Measurements from ENCODE around the gene IL13. TPM values are rescaled to one million over a fixed set of nuclear protein-coding genes. Genes with fewer than 3 reads are reported as not detected.

The IL13 gene
- total RNA-seq, 4 donors from 2014 or later, result not detected

- no peak for DNase-seq (ENCODE audit: extremely low spot score)
Measured at GRCh38 chr5:132669455-132669820, 11.5 kb downstream of the IL13 start.

GRCh38 chr5:132669966-132670882 is 12.3 kb downstream of the IL13 start:
- WGBS, result 88% methylated on average over 16 of the region's 16 CpGs
- DNase-seq (ENCODE audit: extremely low spot score), result no peak
- Histone ChIP-seq H3K36me3 (no peaks in the 10 kb centered on the region), H3K4me1 (peaks cover 0 to 13% (median 9%) of the 10 kb centered on the region in 4 donors), H3K9me3 (no peaks in the 10 kb centered on the region), H3K27me3 (no peaks in the 10 kb centered on the region), H3K4me3 (no peak overlapping the region), H3K27ac (replicated peaks in 1 of 4) (no peak overlapping the region)
- TF ChIP-seq POLR2A (IDR thresholded peaks at IDR 0.05; ENCODE audit: low read depth) (no peak), POLR2AphosphoS5 (IDR thresholded peaks at IDR 0.05) (no peak), EP300 (IDR thresholded peaks at IDR 0.05) (no peak), CTCF (IDR thresholded peaks at IDR 0.05) (no peak)
- intact Hi-C loops (cut with DNase I), result no loop called here

More at GRCh38 chr5:132669455-132669820, 11.5 kb downstream of the IL13 start:
- no peak for TF ChIP-seq POLR2AphosphoS5 (IDR thresholded peaks at IDR 0.05)
- TF ChIP-seq POLR2A (IDR thresholded peaks at IDR 0.05; ENCODE audit: low read depth), result no peak
- TF ChIP-seq EP300 (IDR thresholded peaks at IDR 0.05), result no peak
- TF ChIP-seq CTCF (IDR thresholded peaks at IDR 0.05), result no peak
- H3K27ac ChIP-seq (replicated peaks in 1 of 4), result no peak overlapping the region
- no peaks in the 10 kb centered on the region for H3K9me3 ChIP-seq
- H3K27me3 ChIP-seq, result no peaks in the 10 kb centered on the region
- intact Hi-C loops (cut with DNase I), result no loop called here
- H3K4me3 ChIP-seq, result no peak overlapping the region
- H3K4me1 ChIP-seq, result peaks cover 0 to 5% (median 4%) of the 10 kb centered on the region in 4 donors
- WGBS, result 88% methylated on average over 7 of the region's 7 CpGs
- no peaks in the 10 kb centered on the region for H3K36me3 ChIP-seq

GRCh38 chr5:132671000-132671399 is 13.0 kb downstream of the IL13 start:
- Histone ChIP-seq H3K36me3 (no peaks in the 10 kb centered on the region), H3K9me3 (no peaks in the 10 kb centered on the region), H3K4me1 (peaks cover 0 to 14% (median 9%) of the 10 kb centered on the region in 4 donors), H3K4me3 (no peak overlapping the region), H3K27ac (replicated peaks in 1 of 4) (no peak overlapping the region), H3K27me3 (no peaks in the 10 kb centered on the region)
- 95% methylated on average over 3 of the region's 3 CpGs for WGBS
- no peak for DNase-seq (ENCODE audit: extremely low spot score)
- no peak for TF ChIP-seq POLR2AphosphoS5 (IDR thresholded peaks at IDR 0.05)
- TF ChIP-seq POLR2A (IDR thresholded peaks at IDR 0.05; ENCODE audit: low read depth), result no peak
- no peak for TF ChIP-seq EP300 (IDR thresholded peaks at IDR 0.05)
- no peak for TF ChIP-seq CTCF (IDR thresholded peaks at IDR 0.05)
- intact Hi-C loops (cut with DNase I), result no loop called here

- no peaks in the 10 kb centered on the region for H3K36me3 ChIP-seq
- no peak overlapping the region for H3K27ac ChIP-seq (replicated peaks in 1 of 4)
- 90% methylated on average over 1 of the region's 1 CpG for WGBS
- H3K4me3 ChIP-seq, result no peak overlapping the region
- H3K9me3 ChIP-seq, result no peaks in the 10 kb centered on the region
- intact Hi-C loops (cut with DNase I), result no loop called here
- H3K4me1 ChIP-seq, result peaks cover 0 to 24% (median 17%) of the 10 kb centered on the region in 4 donors
- no peak for DNase-seq (ENCODE audit: extremely low spot score)
- TF ChIP-seq POLR2A (IDR thresholded peaks at IDR 0.05; ENCODE audit: low read depth), result no peak
- H3K27me3 ChIP-seq, result no peaks in the 10 kb centered on the region
Measured at GRCh38 chr5:132673488-132673887, 15.5 kb downstream of the IL13 start.

GRCh38 chr5:132673939-132674630 is 16.1 kb downstream of the IL13 start, which contains the start of gene IL4:
Gene IL4, plus strand, starts transcription at chr5:132673989. Its CDS starts 62 bp downstream, at chr5:132674051.
- intact Hi-C loops (cut with DNase I), result no loop called here

More at GRCh38 chr5:132673939-132674630, 16.1 kb downstream of the IL13 start, which contains the start of gene IL4:
- no peaks in the 10 kb centered on the region for H3K9me3 ChIP-seq
- 80% methylated on average over 14 of the region's 14 CpGs for WGBS
- H3K4me1 ChIP-seq, result peaks cover 0 to 24% (median 17%) of the 10 kb centered on the region in 4 donors
- H3K27ac ChIP-seq (replicated peaks in 1 of 4), result peak within 1 kb of the TSS; percentile 49 to 70 (median 60)
- TF ChIP-seq EP300 (IDR thresholded peaks at IDR 0.05) (no peak), POLR2AphosphoS5 (IDR thresholded peaks at IDR 0.05) (no peak), POLR2A (IDR thresholded peaks at IDR 0.05; ENCODE audit: low read depth) (no peak), CTCF (IDR thresholded peaks at IDR 0.05) (no peak)
- no peaks in the 10 kb centered on the region for H3K36me3 ChIP-seq
- peak; percentile 80 for DNase-seq (ENCODE audit: extremely low spot score)
- H3K27me3 ChIP-seq, result no peaks in the 10 kb centered on the region
- H3K4me3 ChIP-seq, result no peak within 1 kb of the TSS

Data from esophagus muscularis mucosa (tissue), 4 donors.